CD4-positive, alpha-beta memory T cell (primary cell): ENCODE measurements around the gene BCL2L2. TPM values are rescaled to one million over a fixed set of nuclear protein-coding genes. Genes with fewer than 3 reads are reported as not detected.

Source experiments
- CTCF ChIA-PET: fragments of 350-600 bp; sonication (Branson Sonifier 250); formaldehyde crosslinking; loops from one replicate; lab custom pipeline; 2021; ENCODE audit warnings: inconsistent platforms; ENCODE audit not compliant: partially characterized antibody; lab: Charles Lee
- POLR2A ChIA-PET: fragments of 350-600 bp; sonication (Branson Sonifier 250); formaldehyde crosslinking; loops from one replicate; lab custom pipeline; 2021; ENCODE audit not compliant: partially characterized antibody; lab: Charles Lee
- DNase-seq, 5 donors: peaks; one replicate each; pipeline versions ENCODE4 v3.0.0 to v3.0.0-alpha.2; 2020 to 2022; ENCODE audit warnings: mixed read lengths in 1 of 5
- H3K27ac ChIP-seq: one replicate; pipeline ENCODE4 v1.7.0; 2013; ENCODE audit warnings: low read depth, low read length
- H3K27me3 ChIP-seq: 2 replicates; pipeline ENCODE4 v1.7.0; 2013; ENCODE audit warnings: mild to moderate bottlenecking, low read length, moderate library complexity; ENCODE audit not compliant: insufficient read depth
- H3K36me3 ChIP-seq: 2 replicates; pipeline ENCODE4 v1.7.0; 2013; ENCODE audit warnings: mild to moderate bottlenecking, low read length, moderate library complexity; ENCODE audit not compliant: insufficient read depth
- H3K4me1 ChIP-seq: 2 replicates; pipeline ENCODE4 v1.7.0; 2013; ENCODE audit warnings: mild to moderate bottlenecking, low read length, moderate library complexity; ENCODE audit not compliant: insufficient read depth
- H3K4me3 ChIP-seq, 2 donors: one replicate each; pipeline ENCODE4 v1.7.0; 2013; ENCODE audit warnings: low read length in 2 of 2, mild to moderate bottlenecking in 1 of 2
- H3K9me3 ChIP-seq, 2 donors: one replicate each; pipeline ENCODE4 v1.7.0; 2013; ENCODE audit warnings: low read length in 2 of 2, control low read depth in 1 of 2; ENCODE audit not compliant: control insufficient read depth in 1 of 2
- H3K27ac Mint-ChIP-seq, 7 donors: one replicate each; pipeline ENCODE4 v1.8.0; 2020 to 2021; ENCODE audit warnings: mixed read lengths in 7 of 7, mild to moderate bottlenecking in 6 of 7, inconsistent platforms in 3 of 7, moderate library complexity in 3 of 7
- H3K27me3 Mint-ChIP-seq, 2 donors: one replicate each; pipeline ENCODE4 v1.8.0; 2020 to 2021; ENCODE audit warnings: mixed read lengths in 2 of 2
- H3K36me3 Mint-ChIP-seq, 2 donors: one replicate each; pipeline ENCODE4 v1.8.0; 2020 to 2021; ENCODE audit warnings: mixed read lengths in 2 of 2, inconsistent platforms in 1 of 2, mild to moderate bottlenecking in 1 of 2
- H3K4me1 Mint-ChIP-seq, 4 donors: one replicate each; pipeline ENCODE4 v1.8.0; 2020 to 2021; ENCODE audit warnings: mixed read lengths in 4 of 4, mild to moderate bottlenecking in 1 of 4
- H3K4me3 Mint-ChIP-seq, 8 donors: one replicate each; pipeline ENCODE4 v1.8.0; 2020 to 2021; ENCODE audit warnings: mixed read lengths in 8 of 8, mild to moderate bottlenecking in 7 of 8, moderate library complexity in 6 of 8, inconsistent platforms in 3 of 8
- H3K9me3 Mint-ChIP-seq, 8 donors: one replicate each; pipeline ENCODE4 v1.8.0; 2020 to 2021; ENCODE audit warnings: mixed read lengths in 8 of 8, mild to moderate bottlenecking in 5 of 8, inconsistent platforms in 3 of 8, moderate library complexity in 1 of 8
- intact Hi-C: fragments of 100-400 bp; cut with micrococcal nuclease; formaldehyde crosslinking; loops from one replicate; pipeline ENCODE4 v1.15.1; 2023
- polyA plus RNA-seq, 2 donors: library from polyadenylated mRNA; unstranded; fragments of 300-500 nt; fragmentation: Illumina TruSeq; gene quantifications; one replicate each; pipeline ENCODE4 v1.2.3, GENCODE V29; 2021
- total RNA-seq, 2 experiments: library from RNA; stranded (reverse); gene quantifications; one replicate each; pipeline ENCODE4 v1.2.3, GENCODE V29; 2021

BCL2L2 gene
- total and polyA plus RNA-seq, 4 experiments from 2014 or later: 2.0 to 3.6 TPM; not detected in 2

DNA sequence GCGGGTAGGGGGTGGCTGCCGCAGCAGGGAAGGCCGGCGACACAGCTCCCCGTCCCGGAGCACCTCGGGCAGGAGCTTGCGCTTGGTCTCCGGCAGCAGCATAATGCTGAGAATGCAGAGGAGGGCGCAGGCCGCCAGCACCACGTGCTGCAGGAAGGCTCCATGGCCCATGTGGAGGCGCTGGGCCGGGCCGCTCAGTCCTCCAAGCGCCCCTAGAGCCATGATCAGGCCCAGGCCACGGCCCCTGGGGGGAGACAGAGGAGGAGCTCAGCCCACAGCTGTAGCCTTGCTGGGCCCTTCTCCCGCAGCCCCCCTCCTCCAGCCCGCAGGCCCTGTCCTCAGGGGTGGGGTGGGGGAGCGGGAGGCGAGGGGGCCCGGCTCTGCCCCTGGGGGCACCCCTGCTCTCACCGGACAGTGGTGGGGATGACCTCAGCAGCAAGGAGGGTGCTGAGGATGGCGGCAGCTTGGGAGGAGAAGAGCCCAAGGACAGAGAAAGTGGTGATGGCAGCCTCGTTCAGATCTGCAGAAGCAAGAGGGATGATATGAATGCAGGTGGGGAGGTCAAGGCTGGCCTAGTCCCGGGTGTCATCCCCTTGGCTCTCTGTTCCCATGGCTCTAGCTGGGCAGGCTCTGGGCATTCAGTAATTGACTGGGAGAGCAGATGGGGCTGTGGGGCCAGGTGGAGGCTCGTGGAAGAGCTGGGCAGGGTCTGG is 40.2 kb downstream of the BCL2L2 start:
- no peak overlapping the region for H3K27ac ChIP-seq
- no peak overlapping the region for H3K27ac Mint-ChIP-seq
- peaks cover 4 to 11% (median 8%) of the 10 kb centered on the region in 4 donors for H3K4me1 Mint-ChIP-seq
- H3K36me3 Mint-ChIP-seq: no peaks in the 10 kb centered on the region
- POLR2A ChIA-PET: no interaction called here
- H3K27me3 Mint-ChIP-seq: peaks cover 17 to 20% of the 10 kb centered on the region in 2 donors
- peaks cover 5% of the 10 kb centered on the region for H3K4me1 ChIP-seq
- no peaks in the 10 kb centered on the region for H3K36me3 ChIP-seq
- intact Hi-C loops: no loop called here
- no peak for DNase-seq
- H3K9me3 Mint-ChIP-seq: no peaks in the 10 kb centered on the region
- CTCF ChIA-PET: no interaction called here
- no peaks in the 10 kb centered on the region for H3K27me3 ChIP-seq
- no peak overlapping the region for H3K4me3 ChIP-seq
- no peaks in the 10 kb centered on the region for H3K9me3 ChIP-seq
- H3K4me3 Mint-ChIP-seq: no peak overlapping the region

DNA sequence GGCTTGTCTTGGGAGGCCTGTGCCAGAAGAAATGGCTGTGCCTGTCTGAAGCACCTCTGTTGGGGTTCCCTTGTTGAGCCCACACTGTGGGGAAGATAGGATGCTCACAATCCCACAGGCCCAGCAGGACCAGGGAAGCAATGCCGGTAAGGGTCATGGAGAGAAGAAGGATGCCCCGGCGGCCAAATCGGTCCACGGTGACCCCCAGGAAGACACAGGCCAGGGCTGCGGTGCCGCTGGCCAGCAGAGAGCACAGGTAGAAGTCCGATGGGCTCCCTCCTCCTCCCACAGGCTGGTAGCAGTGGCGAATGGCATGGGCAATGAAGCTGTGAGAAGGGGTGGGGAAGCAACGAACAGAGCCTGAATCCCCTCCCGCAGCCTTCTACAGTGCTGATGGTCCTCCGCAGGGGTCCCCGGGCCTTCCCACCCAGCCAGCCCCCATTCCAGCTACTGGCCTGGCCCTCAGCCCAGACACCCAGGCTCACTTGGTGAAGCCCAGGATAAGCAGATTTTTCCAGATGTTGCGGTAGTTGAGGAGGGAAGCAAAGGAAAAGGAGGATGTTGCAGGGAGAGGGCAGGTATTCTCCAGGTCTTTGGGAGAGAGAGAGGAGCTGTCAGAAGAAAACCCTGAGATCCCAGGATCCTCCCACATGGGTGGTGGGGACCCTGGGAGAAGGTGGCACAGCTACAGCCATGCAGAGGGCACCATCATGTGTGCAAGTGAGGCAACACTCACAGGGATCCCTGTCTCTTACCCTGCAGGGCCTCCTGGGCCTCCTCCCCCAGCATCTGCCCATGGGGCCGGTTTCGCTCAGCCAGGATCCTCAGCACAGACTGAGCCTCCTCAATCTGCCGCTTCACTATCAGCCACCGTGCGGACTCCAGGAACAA is 41.0 kb downstream of the BCL2L2 start:
- ChIA-PET CTCF (no interaction called here), POLR2A (no interaction called here)
- Mint-ChIP-seq H3K4me1 (peaks cover 4 to 11% (median 8%) of the 10 kb centered on the region in 4 donors), H3K27ac (no peak overlapping the region), H3K4me3 (no peak overlapping the region), H3K36me3 (no peaks in the 10 kb centered on the region), H3K9me3 (no peaks in the 10 kb centered on the region), H3K27me3 (peaks cover 15 to 20% of the 10 kb centered on the region in 2 donors)
- H3K4me3 ChIP-seq: no peak overlapping the region
- no peaks in the 10 kb centered on the region for H3K36me3 ChIP-seq
- no peak for DNase-seq
- H3K27ac ChIP-seq: no peak overlapping the region
- peaks cover 7% of the 10 kb centered on the region for H3K4me1 ChIP-seq
- no peaks in the 10 kb centered on the region for H3K9me3 ChIP-seq
- no peaks in the 10 kb centered on the region for H3K27me3 ChIP-seq
- intact Hi-C loops: no loop called here

DNA sequence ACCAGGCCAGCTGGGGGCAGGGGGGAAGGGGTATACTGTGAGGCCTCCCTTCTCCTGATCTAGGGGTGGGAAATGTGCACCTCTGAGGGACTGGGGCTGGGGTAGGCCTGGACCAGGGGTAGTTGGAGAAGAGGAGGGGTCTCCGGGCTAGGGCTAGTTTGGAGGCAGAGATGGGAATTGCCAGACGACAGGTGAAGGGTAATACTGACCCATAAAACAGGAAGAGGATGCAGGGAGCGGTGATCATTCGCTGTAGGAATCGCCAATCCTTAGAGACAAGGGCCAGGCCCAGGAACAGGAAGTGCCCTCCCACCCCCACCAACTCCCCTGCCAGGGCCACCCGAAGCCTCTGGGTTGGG is 41.6 kb downstream of the BCL2L2 start:
- H3K4me3 Mint-ChIP-seq: no peak overlapping the region
- no peaks in the 10 kb centered on the region for H3K9me3 ChIP-seq
- peaks cover 7% of the 10 kb centered on the region for H3K4me1 ChIP-seq
- intact Hi-C loops: no loop called here
- CTCF ChIA-PET: no interaction called here
- no peak overlapping the region for H3K4me3 ChIP-seq
- H3K27ac ChIP-seq: no peak overlapping the region
- H3K27me3 ChIP-seq: no peaks in the 10 kb centered on the region
- peaks cover 7 to 17% (median 14%) of the 10 kb centered on the region in 4 donors for H3K4me1 Mint-ChIP-seq
- POLR2A ChIA-PET: no interaction called here
- H3K36me3 ChIP-seq: no peaks in the 10 kb centered on the region
- no peaks in the 10 kb centered on the region for H3K9me3 Mint-ChIP-seq
- peaks cover 19 to 25% of the 10 kb centered on the region in 2 donors for H3K27me3 Mint-ChIP-seq
- no peak for DNase-seq
- H3K36me3 Mint-ChIP-seq: no peaks in the 10 kb centered on the region
- H3K27ac Mint-ChIP-seq: no peak overlapping the region

DNA sequence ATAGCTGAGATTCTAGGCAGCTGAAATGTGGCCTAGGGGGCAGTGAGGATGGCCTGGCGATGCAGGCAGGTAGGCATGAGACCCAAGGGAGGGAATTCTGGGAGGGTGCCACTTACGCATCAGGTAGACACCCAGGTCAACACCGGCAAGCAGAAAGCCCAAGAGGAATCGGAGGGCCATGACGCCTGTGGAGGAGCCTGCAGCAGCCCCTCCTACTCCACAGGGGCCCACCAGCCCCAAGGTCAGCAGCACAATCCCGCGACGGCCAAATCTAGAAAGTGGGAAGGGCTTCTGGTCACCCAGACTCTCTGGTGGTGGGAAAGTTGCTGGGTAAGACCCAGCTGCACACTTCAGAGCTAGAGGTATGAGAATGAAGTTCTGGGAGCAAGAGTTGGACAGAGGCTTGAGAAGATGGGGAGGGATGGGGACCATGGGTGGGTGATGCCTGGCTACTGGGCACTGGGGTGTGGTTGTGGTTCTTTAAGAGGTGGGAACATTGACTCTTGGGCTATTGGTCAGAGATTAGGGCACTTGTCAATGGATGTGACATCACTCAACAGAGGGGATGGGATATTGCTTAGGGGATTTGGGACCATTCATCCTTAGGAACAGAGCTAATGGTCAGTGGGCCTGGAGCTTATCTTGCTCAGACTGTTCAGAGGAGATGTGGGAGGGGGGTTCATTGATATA is 42.7 kb downstream of the BCL2L2 start:
- H3K9me3 Mint-ChIP-seq: no peaks in the 10 kb centered on the region
- ChIA-PET POLR2A (interaction anchor here (0.8 to 1.6 kb wide), 2 partner anchors 14 to 28 kb away, joined by 3 to 4 read pairs; partner anchors contain the start of gene PABPN1), CTCF (interaction anchor here (1.2 kb wide), 1 partner anchor 31 kb away, joined by 4 read pairs; no protein-coding TSS in a partner anchor)
- H3K4me1 Mint-ChIP-seq: peaks cover 8 to 24% (median 15%) of the 10 kb centered on the region in 4 donors
- no peak overlapping the region for H3K4me3 ChIP-seq
- peak overlapping the region in 2 of 8 donors; percentile 2 to 21 for H3K4me3 Mint-ChIP-seq
- no peaks in the 10 kb centered on the region for H3K36me3 Mint-ChIP-seq
- no peaks in the 10 kb centered on the region for H3K36me3 ChIP-seq
- intact Hi-C loops: no loop called here
- no peak overlapping the region for H3K27ac Mint-ChIP-seq
- H3K27ac ChIP-seq: no peak overlapping the region
- peaks cover 4% of the 10 kb centered on the region for H3K27me3 ChIP-seq
- peaks cover 27 to 35% of the 10 kb centered on the region in 2 donors for H3K27me3 Mint-ChIP-seq
- H3K9me3 ChIP-seq: no peaks in the 10 kb centered on the region
- no peak for DNase-seq
- H3K4me1 ChIP-seq: peaks cover 7% of the 10 kb centered on the region

DNA sequence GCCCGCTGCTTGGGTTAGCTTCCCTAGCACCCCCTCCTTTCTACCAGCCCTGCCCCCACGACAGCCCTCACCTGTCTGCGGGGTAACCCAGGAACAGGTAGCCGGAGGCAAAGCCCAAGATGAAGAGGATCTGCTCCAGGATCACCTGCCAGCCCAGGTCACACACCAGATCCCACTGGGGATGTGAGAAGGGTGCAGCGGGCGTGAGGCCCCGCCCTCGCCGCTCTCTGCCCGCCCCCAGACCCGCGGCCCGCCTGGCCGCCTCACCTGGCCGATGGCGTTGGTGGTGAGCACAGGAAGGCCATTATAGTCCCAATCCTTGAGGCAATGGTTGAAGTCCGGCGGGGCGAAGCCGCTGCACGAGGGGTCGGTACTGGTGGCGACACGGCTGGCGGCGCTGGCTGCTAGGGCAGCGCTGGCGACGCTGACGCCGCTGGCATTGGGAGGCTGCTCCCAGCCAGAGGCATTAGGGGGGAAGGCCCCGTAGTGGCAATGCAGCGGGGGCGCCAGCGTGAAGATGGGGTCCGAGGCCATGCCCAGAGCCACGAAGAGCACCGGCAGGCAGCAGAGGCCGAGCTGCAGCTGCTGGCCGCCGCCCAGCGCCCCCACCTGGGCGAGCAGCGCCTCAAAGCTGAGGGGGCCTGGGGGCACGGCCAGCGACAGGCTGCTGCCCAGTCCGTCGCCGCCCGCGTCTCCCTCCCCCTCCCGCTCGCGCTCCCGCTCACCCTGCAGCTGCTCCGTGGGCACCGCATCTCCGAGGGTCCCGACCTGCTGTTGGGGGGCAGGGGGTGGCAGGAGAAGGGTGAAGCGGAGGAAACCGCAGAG is 45.3 kb downstream of the BCL2L2 start:
- peak overlapping the region in 7 of 8 donors; percentile 80 to 91 (median 86) for H3K4me3 Mint-ChIP-seq
- intact Hi-C loops: loop anchor here (1.0 kb wide), 1 partner anchor 31 kb away; the partner anchor contains the start of gene PABPN1

More for the DNA sequence above, 45.3 kb downstream of the BCL2L2 start:
- peaks cover 7% of the 10 kb centered on the region for H3K4me1 ChIP-seq
- no peak overlapping the region for H3K27ac ChIP-seq
- H3K4me1 Mint-ChIP-seq: peaks cover 8 to 24% (median 15%) of the 10 kb centered on the region in 4 donors
- ChIA-PET POLR2A (interaction anchor here (1.2 to 1.8 kb wide), 3 partner anchors 31 to 257 kb away, joined by 3 to 7 read pairs (median 3); partner anchors contain the start of genes ACIN1, C14orf119, HOMEZ and PABPN1), CTCF (interaction anchor here (2.0 kb wide), 1 partner anchor 28 kb away, joined by 8 read pairs; no protein-coding TSS in a partner anchor)
- no peaks in the 10 kb centered on the region for H3K9me3 Mint-ChIP-seq
- no peaks in the 10 kb centered on the region for H3K9me3 ChIP-seq
- H3K36me3 ChIP-seq: no peaks in the 10 kb centered on the region
- H3K4me3 ChIP-seq: peak overlapping the region in 1 of 2 donors; percentile 51
- H3K27ac Mint-ChIP-seq: peak overlapping the region in 1 of 7 donors; percentile 8
- DNase-seq: peak in 1 of 5 donors; percentile 4
- H3K27me3 Mint-ChIP-seq: peaks cover 34 to 48% of the 10 kb centered on the region in 2 donors
- peaks cover 4% of the 10 kb centered on the region for H3K27me3 ChIP-seq
- no peaks in the 10 kb centered on the region for H3K36me3 Mint-ChIP-seq
